Activated T-cell treated with anti-CD3 and anti-CD28 coated beads for 4 hours (primary cell): Measurements from ENCODE around the gene CD5L.

Source experiments
- DNase-seq: peaks from one replicate; pipeline ENCODE4 v3.0.0-alpha.2; 2020

Gene CD5L

DNA sequence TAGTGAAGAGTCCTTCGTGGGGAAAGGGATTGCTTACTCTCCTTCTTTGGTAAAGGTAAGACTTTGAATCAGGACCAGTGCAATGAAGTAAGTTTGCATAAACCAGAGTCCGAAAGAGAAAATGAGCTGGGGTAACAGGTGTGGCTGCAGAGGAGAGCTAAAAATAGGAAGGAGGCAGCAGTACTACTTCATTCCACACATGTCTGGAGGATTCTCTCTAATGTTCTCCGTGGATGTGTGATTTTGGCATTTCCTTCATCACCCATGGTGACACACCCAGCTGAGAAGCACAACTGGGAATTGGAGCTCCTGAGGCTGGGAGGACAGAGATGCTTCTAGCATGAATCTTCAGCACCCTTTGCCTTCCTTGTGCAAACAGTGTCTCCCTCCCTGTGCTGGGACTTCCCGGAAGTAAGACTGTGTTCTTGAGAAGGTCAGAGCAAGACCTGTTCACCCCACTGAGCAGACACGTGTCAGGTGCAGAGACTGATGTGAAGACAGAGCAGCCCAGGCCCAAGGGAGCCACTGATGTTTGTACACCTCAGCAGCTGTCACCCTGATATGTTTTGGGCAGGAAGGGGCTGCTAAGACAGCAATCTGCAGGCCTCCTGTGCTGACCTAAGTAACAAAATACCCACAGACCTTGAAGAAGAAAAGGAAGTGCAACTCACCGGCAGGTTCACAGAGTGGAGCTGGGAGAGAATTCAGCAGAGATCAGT is 35.0 kb downstream of the CD5L start:
- no peak for DNase-seq

GRCh38 chr1:157803851-157804250 is 37.8 kb downstream of the CD5L start:
- DNase-seq, result no peak

DNA sequence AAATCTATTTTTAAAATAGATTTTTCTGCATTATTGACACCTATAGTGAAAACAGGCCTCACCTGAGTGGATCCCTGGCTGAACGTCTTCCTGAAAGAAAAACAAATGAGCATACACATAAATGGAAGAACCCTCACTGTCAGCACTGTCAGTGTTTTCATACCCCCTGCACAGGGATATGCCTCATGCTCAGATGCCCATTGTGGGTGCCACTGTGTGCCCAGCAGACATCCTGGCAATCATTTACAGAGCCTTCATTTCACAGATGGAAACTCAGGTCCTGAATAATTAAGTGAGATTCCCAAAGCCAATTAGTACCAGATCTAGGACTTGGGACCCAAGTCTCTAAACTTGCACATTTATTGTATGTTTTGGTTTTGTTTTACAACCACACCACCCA is 41.6 kb downstream of the CD5L start:
- no peak for DNase-seq

GRCh38 chr1:157798211-157798610 is 43.4 kb downstream of the CD5L start:
- no peak for DNase-seq

- no peak for DNase-seq
Observed at GRCh38 chr1:157785248-157785647, 56.4 kb downstream of the CD5L start.

- no peak for DNase-seq
Observed at GRCh38 chr1:157784801-157785200, 56.8 kb downstream of the CD5L start.

DNA sequence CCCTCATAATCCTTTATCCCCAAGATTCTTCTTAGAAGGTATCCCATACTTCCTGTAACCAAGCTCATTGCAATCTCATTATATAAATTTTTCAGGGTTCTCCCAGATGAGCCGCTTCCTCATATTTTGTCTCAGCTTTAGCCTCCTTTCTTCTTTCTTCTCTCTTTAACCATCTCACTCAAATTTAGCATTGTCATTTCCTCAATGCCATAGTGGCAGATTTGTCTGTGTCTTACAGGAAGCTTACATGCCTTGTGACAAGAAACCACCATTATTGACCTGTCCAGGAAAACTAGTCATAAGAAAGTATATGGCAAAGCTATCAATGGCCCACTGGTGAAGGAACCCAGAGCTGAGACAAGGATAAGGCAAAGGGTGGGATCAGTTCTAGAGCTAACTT is 58.7 kb downstream of the CD5L start:
- DNase-seq, result no peak

GRCh38 chr1:157781048-157781447 is 60.6 kb downstream of the CD5L start:
- no peak for DNase-seq
